CD4-positive, alpha-beta T cell treated with Interleukin-6 for 4 hours (primary cell): Measurements from ENCODE around the gene PACS2.
"Not testable (repeated sequence)": the region's sequence is repeated elsewhere in the genome, so short reads cannot be mapped to it uniquely, and the experiment has no call there.

ENCODE experiments used
- DNase-seq: peaks from one replicate; pipeline ENCODE4 v3.0.0-alpha.2; 2020; ENCODE audit warnings: mixed read lengths

Gene PACS2

GRCh38 chr14:105314287-105315200 is at the start of gene PACS2:
Gene PACS2, plus strand, starts transcription at chr14:105314748. Its CDS starts 171 bp downstream, at chr14:105314919.
- peak; percentile 82 for DNase-seq

- DNase-seq: no peak
Observed at GRCh38 chr14:105267820-105268548, 46.6 kb upstream of the PACS2 start.

GRCh38 chr14:105268736-105269354 is 45.7 kb upstream of the PACS2 start:
- no peak for DNase-seq

- no peak for DNase-seq
Observed at GRCh38 chr14:105269405-105269804, 45.1 kb upstream of the PACS2 start.

- DNase-seq: no peak
Observed at GRCh38 chr14:105271224-105271890, 43.2 kb upstream of the PACS2 start.

- DNase-seq: no peak
Observed at GRCh38 chr14:105272623-105273022, 41.9 kb upstream of the PACS2 start.

- no peak for DNase-seq
Observed at GRCh38 chr14:105273062-105273461, 41.5 kb upstream of the PACS2 start.

GRCh38 chr14:105274637-105275036 is 39.9 kb upstream of the PACS2 start:
- DNase-seq: no peak

- DNase-seq: no peak
Observed at GRCh38 chr14:105275267-105275946, 39.1 kb upstream of the PACS2 start.

- not testable (repeated sequence) for DNase-seq
Observed at GRCh38 chr14:105277448-105277847, 37.1 kb upstream of the PACS2 start.

- no peak for DNase-seq
Observed at GRCh38 chr14:105279642-105280361, 34.7 kb upstream of the PACS2 start.

GRCh38 chr14:105280525-105280924 is 34.0 kb upstream of the PACS2 start:
- DNase-seq: no peak

- DNase-seq: peak; percentile 43
Observed at GRCh38 chr14:105281371-105282097, 33.0 kb upstream of the PACS2 start.

- DNase-seq: no peak
Observed at GRCh38 chr14:105282098-105282725, 32.3 kb upstream of the PACS2 start.

- no peak for DNase-seq
Observed at GRCh38 chr14:105283028-105283427, 31.5 kb upstream of the PACS2 start.

- DNase-seq: peak; percentile 33
Observed at GRCh38 chr14:105283899-105284298, 30.6 kb upstream of the PACS2 start.

- no peak for DNase-seq
Observed at GRCh38 chr14:105285174-105285573, 29.4 kb upstream of the PACS2 start.

GRCh38 chr14:105286759-105287144 is 27.8 kb upstream of the PACS2 start:
- no peak for DNase-seq

GRCh38 chr14:105287249-105288102 is 27.1 kb upstream of the PACS2 start:
- no peak for DNase-seq
